Astrocyte of the hippocampus (primary cell): ENCODE data around the gene CNIH3.
"Not testable (repeated sequence)": the region's sequence is repeated elsewhere in the genome, so short reads cannot be mapped to it uniquely, and the experiment has no call there.

Experiments
- DNase-seq: peaks from one replicate; pipeline ENCODE4 v3.0.0; 2011; ENCODE audit warnings: low read depth, low spot score

The CNIH3 gene

GRCh38 chr1:224615861-224616755 lies at the start of gene CNIH3:
Gene CNIH3, plus strand, starts transcription at chr1:224616317. Its CDS starts 858 bp downstream, at chr1:224617175.
- DNase-seq, result peak; percentile 91

DNA sequence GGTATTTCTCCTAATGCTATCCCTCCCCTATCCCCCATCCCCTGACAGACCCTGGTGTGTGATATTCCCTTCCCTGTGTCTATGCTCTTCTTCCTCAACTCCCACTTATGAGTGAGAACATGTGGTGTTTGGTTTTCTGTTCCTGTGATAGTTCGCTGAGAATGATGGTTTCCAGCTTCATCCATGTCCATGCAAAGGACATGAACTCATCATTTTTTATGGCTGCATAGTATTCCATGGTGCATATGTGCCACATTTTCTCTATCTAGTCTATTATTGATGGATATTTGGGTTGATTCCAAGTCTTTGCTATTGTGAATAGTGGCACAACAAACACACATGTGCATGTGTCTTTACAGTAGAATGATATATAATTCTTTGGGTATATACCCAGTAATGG lies 49.6 kb upstream of the CNIH3 start:
- not testable (repeated sequence) for DNase-seq

- no peak for DNase-seq
Observed at GRCh38 chr1:224569276-224569675, 46.8 kb upstream of the CNIH3 start.

GRCh38 chr1:224571975-224572374 lies 44.1 kb upstream of the CNIH3 start:
- DNase-seq, result not testable (repeated sequence)

DNA sequence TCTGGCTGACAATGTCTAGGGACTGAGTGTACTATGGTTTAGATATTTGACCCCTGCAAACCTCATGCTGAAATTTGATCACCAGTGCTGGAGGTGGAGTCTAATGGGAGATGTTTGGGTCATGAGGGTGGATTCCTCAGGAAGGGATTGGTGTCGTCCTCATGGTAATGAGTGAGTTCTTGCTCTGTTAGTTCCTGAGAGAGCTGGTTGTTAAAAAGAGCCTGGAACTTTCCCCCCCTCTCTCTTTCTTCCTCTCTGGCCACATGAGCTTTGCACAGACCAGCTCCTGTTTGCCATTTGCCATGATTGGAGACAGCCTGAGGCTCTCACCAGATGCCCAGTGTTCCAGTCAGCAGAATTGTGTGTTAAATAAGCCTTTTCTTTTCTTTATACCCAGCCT lies 36.6 kb upstream of the CNIH3 start:
- no peak for DNase-seq

- DNase-seq, result no peak
Observed at GRCh38 chr1:224580006-224580405, 36.1 kb upstream of the CNIH3 start.

DNA sequence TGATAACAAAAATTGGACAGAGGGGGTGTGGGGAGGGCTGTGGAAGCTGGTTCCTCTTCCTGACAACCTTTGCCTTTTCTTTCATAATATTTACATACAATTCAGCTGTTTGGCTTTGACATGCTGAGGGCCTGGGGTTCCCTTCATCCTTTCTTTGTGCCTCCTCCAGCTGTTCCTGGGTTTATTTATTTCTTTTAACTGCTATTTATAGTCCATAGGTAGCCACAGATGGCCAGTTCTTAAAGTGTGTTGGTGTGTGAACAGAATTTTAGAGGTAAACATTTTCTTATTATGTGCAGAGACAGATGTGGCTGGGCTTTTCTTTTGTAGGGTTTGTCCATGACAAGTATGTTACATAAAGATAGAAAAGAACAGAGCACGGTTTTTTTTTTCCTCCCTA lies 34.1 kb upstream of the CNIH3 start:
- no peak for DNase-seq

GRCh38 chr1:224583774-224584173 lies 32.3 kb upstream of the CNIH3 start:
- no peak for DNase-seq

DNA sequence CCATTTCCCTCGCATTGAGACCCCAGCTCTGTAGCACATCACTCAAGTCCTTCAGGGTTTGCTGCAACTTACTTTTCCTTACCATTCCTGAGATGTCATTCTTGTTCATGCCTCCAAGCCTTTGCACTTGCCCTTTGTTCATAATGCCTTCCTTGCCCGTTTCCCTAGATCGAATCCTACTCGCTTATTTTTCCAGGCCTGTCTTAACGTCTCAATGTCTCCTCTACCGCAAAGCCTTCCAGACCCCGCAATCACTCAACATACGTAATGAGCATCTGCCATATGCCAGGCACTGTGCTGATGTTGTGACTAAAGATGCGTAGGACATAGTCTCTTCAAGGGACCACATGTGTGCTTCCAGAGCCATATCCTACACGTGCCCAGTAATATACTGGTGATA lies 31.1 kb upstream of the CNIH3 start:
- DNase-seq, result no peak

DNA sequence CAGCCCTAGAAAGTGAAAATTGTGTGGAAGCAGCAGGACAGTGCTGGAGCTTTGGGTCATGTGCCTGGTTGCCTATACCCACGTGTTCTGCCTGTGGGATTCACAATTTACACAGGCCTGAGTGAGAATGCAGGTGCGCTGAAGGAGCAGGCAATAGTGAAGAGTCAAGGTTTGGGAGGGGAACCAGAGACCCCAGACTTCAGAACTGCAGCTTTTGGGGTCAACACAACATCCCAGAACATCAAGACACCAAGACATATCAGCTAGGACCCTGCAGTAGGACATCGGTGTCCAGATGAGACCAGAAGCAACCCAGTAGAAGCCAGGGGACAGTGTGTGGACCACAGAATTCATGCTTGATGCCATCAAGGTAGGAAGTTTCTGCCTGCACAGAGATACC lies 29.1 kb upstream of the CNIH3 start:
- DNase-seq, result no peak

DNA sequence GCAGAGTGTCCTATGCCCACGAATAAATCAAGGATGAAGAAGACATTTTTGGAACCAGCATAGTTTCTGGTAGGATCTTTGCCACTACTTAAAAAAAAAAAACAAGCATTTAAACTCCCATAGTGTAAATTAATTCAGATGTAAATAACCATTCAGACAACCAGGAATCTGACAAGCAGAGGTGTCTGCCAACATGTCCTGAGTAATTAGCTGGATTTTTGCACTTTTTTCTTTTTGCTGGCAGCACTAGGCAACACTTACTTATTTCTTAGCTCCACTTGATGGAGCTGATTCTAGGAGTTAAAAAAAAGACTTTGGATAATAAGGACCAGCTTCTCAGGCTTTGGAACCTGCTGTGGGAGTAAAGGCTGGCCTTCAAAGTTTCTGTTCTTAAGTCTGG lies 27.6 kb upstream of the CNIH3 start:
- no peak for DNase-seq

DNA sequence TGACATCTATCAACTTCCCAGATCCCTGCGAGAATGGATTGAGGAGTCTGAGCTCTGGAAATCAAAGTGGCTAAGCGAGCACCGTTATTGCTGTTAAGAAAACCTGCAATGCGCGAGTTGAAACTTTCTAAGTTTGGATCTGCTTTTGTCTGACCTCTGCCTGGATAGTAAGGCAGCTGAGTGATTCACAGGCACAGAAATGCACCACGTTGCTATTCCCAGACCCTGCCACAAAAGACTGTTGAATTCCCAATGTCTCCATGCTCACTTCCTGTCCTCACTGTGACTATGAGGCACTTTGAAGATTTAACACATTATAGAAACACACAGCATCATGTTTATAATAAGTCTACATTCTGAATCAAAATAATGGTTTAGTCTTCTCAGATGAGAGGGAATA lies 27.1 kb upstream of the CNIH3 start:
- peak; percentile 53 for DNase-seq

DNA sequence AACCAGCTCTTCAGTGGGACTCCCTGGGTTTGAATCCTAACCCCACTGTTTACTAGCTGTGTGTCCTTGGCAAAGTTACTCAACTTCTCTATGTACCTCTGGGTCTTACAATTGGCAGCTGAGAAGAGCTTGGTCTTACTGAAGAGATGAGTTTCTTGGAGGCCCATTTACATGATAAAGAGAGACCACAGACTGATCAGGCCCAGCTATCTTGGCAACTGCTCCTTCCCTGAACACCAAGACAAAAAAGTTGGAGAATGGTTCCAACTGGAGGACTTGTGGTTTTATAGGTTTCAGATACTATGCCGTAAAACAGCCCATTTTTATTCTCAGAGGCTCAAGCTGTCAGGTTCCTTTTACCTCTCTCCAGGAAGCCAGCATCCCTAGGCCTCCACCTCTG lies 24.8 kb upstream of the CNIH3 start:
- peak; percentile 52 for DNase-seq

DNA sequence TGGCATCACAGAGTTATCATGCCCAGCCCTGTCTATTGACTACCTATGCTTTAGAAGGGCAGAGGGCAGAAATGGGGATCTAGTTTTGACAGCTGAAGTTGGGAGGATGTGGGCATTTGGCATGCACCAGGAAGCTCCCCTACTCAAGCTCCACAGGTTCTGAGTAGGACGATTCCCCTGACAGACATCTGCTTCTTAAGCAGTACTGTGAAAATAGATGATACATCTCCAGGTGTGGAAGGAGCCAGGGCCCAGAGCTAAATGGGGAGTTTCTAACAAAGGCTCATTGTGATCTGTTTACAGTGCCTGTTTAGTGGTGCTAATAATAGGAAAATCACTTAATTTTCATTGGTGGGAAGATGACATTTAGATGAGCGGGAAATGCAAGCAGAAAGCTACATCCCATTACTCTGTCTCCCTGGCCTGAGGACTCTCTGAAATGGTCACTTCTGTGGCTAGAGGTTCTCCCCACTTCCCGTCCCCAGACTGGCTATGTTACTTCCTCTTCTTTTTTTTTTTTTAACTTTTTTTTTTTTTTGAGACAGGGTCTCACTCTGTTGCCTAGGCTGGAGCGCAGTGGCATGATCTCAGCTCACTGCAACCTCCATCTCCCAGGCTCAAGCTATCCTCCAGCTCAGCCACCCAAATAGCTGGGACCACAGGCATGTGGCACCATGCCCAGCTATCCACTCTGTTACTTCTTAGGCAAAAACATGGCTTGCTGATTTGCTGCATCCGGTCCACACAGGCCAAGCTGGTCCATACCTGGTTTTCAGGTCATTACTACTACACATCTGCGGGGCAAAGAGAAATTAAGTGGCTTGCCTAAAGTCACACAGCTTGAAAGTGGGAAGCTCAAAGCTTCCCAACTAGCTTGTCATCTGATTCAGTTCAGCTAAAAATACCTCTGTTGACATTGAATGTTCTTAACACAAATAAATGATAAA lies 23.2 kb upstream of the CNIH3 start:
- DNase-seq, result peak; percentile 98

GRCh38 chr1:224594360-224594759 lies 21.8 kb upstream of the CNIH3 start:
- no peak for DNase-seq

DNA sequence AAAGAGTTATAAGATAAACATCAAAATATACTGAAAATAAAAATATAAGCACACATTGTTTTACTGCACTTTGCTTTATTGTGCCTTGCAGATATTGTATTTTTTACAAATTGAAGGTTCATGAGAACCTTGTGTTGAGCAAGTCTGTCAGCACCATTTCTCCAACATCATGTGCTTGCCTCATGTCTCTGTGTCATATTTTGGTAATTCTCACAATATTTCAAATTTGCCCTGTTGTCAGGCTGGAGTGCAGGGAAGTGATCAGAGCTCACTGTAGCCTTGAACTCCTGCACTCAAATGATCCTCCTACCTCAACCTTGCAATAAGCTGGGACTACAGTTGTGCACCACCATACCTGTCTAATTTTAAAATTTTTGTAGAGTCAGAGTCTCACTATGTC lies 21.3 kb upstream of the CNIH3 start:
- DNase-seq, result no peak

- DNase-seq, result no peak
Observed at GRCh38 chr1:224605482-224606181, 10.5 kb upstream of the CNIH3 start.

DNA sequence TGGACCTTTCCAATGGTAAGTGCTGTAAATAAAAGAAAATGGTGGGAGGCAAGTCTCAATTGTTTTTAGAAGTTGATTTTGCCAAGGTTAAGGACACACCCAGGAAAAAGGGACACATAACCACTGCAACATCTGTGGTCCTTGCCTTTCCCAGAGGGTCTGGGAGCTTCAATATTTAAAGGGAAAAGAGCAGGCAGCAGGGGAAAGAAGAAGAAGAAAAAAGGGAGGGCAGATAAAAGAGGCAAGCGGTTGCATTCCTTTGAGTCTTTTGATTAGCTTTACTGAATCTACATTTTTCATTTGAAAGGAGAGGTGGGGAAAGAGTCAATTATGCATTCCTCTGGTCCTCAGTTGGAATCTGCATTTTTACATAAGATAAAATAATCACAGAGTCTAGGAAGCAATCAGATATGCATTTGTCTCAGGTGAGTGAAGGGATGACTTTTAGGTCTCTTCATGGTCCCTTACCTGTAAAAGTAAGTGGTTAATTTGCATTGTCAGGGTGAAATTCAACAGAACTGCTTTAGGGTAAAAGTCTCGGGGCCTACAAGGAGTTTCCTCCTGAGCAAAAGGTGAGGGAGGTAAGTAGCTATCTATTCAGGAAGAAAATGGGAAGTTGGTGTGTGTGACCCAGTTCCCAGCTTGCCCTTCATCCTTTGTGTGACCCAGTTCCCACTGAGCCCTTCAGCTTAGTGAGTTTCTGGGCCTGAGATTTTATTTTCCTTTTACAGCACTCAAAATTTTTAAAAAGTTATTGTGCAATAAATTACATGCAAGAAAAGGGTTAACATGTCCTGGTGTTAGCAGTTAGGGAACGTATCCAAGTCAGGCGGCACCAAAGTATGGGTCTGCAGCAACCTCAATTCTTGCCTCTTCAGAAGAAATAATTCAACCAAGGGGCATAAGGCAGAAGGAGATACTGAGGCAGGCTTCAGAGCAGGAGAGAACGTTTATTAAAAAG lies 8.6 kb upstream of the CNIH3 start:
- DNase-seq, result no peak

DNA sequence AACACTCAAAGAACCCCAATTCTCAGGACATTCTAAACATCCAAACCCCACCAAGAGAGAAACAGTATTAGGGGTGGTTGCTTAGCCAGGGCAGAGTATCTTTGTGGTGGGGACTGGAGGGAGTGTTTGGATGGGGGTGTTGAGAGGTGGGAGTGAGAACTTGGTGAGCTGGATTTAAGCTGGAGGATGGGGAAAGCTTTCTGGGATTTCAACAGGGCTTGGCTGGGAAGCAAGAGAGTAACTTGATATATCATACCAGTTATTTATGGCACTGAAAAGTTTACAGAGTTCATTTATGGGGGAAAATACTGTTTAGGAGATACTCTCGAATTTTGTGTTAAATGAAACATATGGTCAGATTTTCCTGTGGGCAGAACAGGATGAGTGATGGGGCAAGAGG lies 6.8 kb upstream of the CNIH3 start:
- no peak for DNase-seq

- no peak for DNase-seq
Observed at GRCh38 chr1:224612246-224612645, 3.9 kb upstream of the CNIH3 start.

DNA sequence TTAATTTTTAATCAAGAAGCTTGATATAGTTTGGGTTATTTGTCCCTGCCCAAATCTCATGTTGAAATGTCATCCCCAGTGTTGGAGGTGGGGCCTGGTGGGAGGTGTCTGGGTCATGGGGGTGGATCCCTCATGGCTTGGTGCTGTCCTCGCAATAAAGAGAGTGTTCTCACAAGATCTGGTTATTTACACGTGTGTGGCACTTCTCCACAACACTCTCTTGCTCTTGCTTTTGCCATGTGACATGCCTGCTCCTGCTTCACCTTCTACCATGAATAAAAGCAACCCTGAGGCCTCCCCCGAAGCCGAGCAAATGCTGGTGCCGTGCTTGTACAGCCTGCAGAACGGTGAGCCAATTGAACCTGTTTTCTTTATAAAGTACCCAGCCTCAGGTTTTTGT lies 2.6 kb upstream of the CNIH3 start:
- no peak for DNase-seq
